Thyroid gland (tissue), 4 donors: ENCODE results near the gene LHFPL6. TPM values are rescaled to one million over a fixed set of nuclear protein-coding genes. Genes with fewer than 3 reads are reported as not detected.

Source experiments
- DNase-seq, 2 donors: peaks; one replicate each; pipeline ENCODE4 v3.0.0-alpha.2; 2019
- H3K27ac ChIP-seq, 3 donors: fragments of 200-600 bp; sonication (generic); 1 replicate in 2 of 3; 2 replicates in 1 of 3; pipeline ENCODE4 v1.5.1; 2016 to 2019; ENCODE audit warnings: mild to moderate bottlenecking in 1 of 3, moderate library complexity in 1 of 3
- H3K27me3 ChIP-seq: fragments of 200-600 bp; sonication (generic); one replicate; pipeline ENCODE4 v1.5.1; 2019
- H3K36me3 ChIP-seq, 2 donors: fragments of 200-600 bp; sonication (generic); one replicate each; pipeline ENCODE4 v1.5.1; 2016 to 2019
- H3K4me1 ChIP-seq, 2 donors: fragments of 200-600 bp; sonication (generic); one replicate each; pipeline ENCODE4 v1.5.1; 2017 to 2019
- H3K4me3 ChIP-seq, 3 donors: fragments of 200-600 bp; sonication (generic); replicated peaks in 1 of 3; 1 replicate in 2 of 3; 2 replicates in 1 of 3; pipeline ENCODE4 v1.5.1; 2016; ENCODE audit warnings: mild to moderate bottlenecking in 1 of 3
- H3K9me3 ChIP-seq: fragments of 200-600 bp; sonication (generic); one replicate; pipeline ENCODE4 v1.5.1; 2017
- CTCF ChIP-seq, 6 experiments: fragments of 200-600 bp in 3 of 6; fragments of 450-650 bp in 3 of 6; sonication (generic) in 3 of 6; IDR thresholded peaks; one replicate each; pipeline ENCODE4 v1.5.1; 2016 to 2019; ENCODE audit warnings: antibody characterized with exemption in 6 of 6, mild to moderate bottlenecking in 2 of 6, inconsistent platforms in 1 of 6, moderate library complexity in 1 of 6
- POLR2A ChIP-seq, 2 donors: fragments of 450-650 bp; IDR thresholded peaks; one replicate each; pipeline ENCODE4 v1.6.1; 2017; ENCODE audit warnings: antibody characterized with exemption in 2 of 2, mild to moderate bottlenecking in 2 of 2, moderate library complexity in 1 of 2
- WGBS, 2 donors: methylation state at CpG; one replicate each; pipeline ENCODE4 v1.1.5; 2017; 5-methylcytosine and 5-hydroxymethylcytosine counted together
- intact Hi-C: fragments of 100-400 bp; cut with DNase I; formaldehyde crosslinking; loops from one replicate; pipeline ENCODE4 v1.15.1; 2023
- total RNA-seq, 4 donors: library from RNA; depleted of rRNA; stranded (reverse); fragments of >200 nt; gene quantifications; one replicate each; pipeline ENCODE4 v1.2.3, GENCODE V29; 2016

LHFPL6 gene
- total RNA-seq, 4 donors from 2014 or later, result 23.6 to 86.3 (median 42.0) TPM

DNA sequence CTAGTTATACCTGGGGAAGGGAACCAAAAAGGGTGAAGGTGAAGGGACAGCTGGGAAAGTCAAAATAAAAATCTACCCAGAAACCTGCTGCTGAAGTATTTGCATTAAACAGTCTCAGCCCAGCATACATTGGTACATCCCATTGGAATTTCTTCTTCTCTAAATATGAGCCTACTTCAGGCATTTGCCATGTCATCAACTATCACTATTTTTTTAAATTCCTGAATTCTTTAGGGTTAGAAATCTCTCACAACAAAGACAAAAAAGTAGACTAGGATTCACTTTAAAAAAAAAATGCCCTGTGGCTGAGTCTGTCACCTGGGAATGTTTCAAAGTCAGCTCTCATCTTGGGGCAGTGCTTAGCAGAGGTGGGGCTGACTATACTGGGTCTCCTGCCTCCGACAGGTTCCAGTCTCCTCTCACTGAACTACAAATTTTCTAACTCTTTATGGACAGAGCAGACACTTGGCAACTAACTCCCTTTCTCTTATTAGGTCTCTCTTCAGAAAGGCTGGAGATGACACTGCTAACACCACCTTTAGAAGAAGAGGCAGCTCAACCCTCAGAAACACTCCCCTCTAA, 141.2 kb downstream of the LHFPL6 start:
- no peak for DNase-seq
- no peaks in the 10 kb centered on the region for H3K36me3 ChIP-seq
- TF ChIP-seq CTCF (IDR thresholded peaks at IDR 0.05), result no peak
- TF ChIP-seq POLR2A (IDR thresholded peaks at IDR 0.05), result no peak
- no peak overlapping the region for H3K27ac ChIP-seq
- intact Hi-C loops, result no loop called here
- no peak overlapping the region for H3K4me3 ChIP-seq
- no peaks in the 10 kb centered on the region for H3K9me3 ChIP-seq
- 71 to 75% methylated on average over 1 of the region's 1 CpG for WGBS, 2 donors
- no peaks in the 10 kb centered on the region for H3K27me3 ChIP-seq
- peaks cover 4 to 5% of the 10 kb centered on the region in 2 donors for H3K4me1 ChIP-seq

GRCh38 chr13:39457274-39457673, 145.7 kb downstream of the LHFPL6 start:
- H3K9me3 ChIP-seq, result no peaks in the 10 kb centered on the region
- no peak for TF ChIP-seq POLR2A (IDR thresholded peaks at IDR 0.05)
- no peak for TF ChIP-seq CTCF (IDR thresholded peaks at IDR 0.05)
- no peak overlapping the region for H3K27ac ChIP-seq
- H3K36me3 ChIP-seq, result no peaks in the 10 kb centered on the region
- H3K4me1 ChIP-seq, result peaks cover 2 to 10% of the 10 kb centered on the region in 2 donors
- intact Hi-C loops, result no loop called here
- no peak overlapping the region for H3K4me3 ChIP-seq
- WGBS, 2 donors, result 94 to 98% methylated on average over 1 of the region's 1 CpG
- DNase-seq, result no peak
- H3K27me3 ChIP-seq, result no peaks in the 10 kb centered on the region

DNA sequence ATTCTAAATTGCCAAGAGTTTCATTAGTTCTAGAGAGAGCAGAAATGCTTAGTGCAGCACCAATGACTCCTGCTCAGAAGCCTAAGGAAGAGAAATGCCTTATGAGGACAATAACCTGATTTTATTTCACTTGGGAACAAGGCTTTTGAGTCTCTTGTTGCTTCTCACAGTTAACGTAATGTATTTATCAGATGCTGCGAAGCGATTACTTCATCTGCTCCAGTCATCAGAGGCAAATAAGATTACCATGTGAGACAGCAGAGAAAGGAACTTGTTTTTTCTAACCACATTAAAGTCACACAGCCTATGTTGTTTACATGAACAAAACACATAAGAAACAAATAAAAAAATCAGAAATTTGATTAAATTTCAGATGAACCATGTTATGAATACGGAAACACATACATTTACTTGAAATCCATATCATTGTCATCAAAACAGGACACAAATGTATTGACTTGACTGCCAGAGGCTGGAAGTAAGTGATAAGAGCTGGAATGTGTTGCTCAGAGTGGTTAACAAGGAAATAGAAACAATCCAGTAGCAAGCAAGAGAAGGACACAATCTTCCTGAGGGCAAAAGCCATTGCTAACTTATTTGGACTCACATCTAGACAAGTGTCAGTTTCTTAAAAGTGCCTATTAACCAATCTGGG, 147.3 kb downstream of the LHFPL6 start:
- intact Hi-C loops, result no loop called here
- no peaks in the 10 kb centered on the region for H3K9me3 ChIP-seq
- H3K4me3 ChIP-seq, result no peak overlapping the region
- H3K4me1 ChIP-seq, result peaks cover 10 to 21% of the 10 kb centered on the region in 2 donors
- no peak overlapping the region for H3K27ac ChIP-seq
- no peak for DNase-seq
- no peaks in the 10 kb centered on the region for H3K36me3 ChIP-seq
- no peaks in the 10 kb centered on the region for H3K27me3 ChIP-seq
- TF ChIP-seq CTCF (IDR thresholded peaks at IDR 0.05) (no peak), POLR2A (IDR thresholded peaks at IDR 0.05) (no peak)
- WGBS, 2 donors, result 70 to 73% methylated on average over 4 of the region's 4 CpGs

GRCh38 chr13:39452834-39453233, 150.2 kb downstream of the LHFPL6 start:
- no peak overlapping the region for H3K27ac ChIP-seq
- intact Hi-C loops, result no loop called here
- no peak for TF ChIP-seq POLR2A (IDR thresholded peaks at IDR 0.05)
- no peak for TF ChIP-seq CTCF (IDR thresholded peaks at IDR 0.05)
- DNase-seq, result no peak
- H3K4me3 ChIP-seq, result no peak overlapping the region
- peaks cover 10 to 21% of the 10 kb centered on the region in 2 donors for H3K4me1 ChIP-seq
- no peaks in the 10 kb centered on the region for H3K36me3 ChIP-seq
- no peaks in the 10 kb centered on the region for H3K9me3 ChIP-seq
- H3K27me3 ChIP-seq, result no peaks in the 10 kb centered on the region
- WGBS, 2 donors, result 31 to 36% methylated on average over 1 of the region's 1 CpG

DNA sequence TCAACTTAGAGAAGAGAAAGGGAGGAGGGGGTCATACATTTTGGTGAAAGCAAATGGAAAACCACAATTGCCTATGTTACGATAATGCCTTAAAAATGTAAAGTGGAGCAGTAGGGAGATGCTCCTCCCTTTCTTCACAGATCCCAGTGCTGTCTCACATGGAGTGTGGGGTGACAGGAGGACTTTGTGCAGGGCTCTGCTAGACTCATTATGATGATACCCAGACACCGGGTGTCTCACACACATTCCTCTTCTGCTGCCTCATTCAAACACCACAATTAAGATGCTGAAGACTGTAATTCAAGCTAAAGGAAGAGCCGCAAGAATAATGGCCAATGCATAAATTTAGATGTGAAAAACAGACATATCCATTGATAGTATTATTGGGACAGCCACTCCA, 150.6 kb downstream of the LHFPL6 start:
- Histone ChIP-seq H3K27me3 (no peaks in the 10 kb centered on the region), H3K4me3 (no peak overlapping the region), H3K36me3 (no peaks in the 10 kb centered on the region), H3K27ac (peak overlapping the region in 1 of 3 donors; percentile 37), H3K4me1 (peaks cover 10 to 21% of the 10 kb centered on the region in 2 donors), H3K9me3 (no peaks in the 10 kb centered on the region)
- intact Hi-C loops, result no loop called here
- 93 to 96% methylated on average over 3 of the region's 3 CpGs for WGBS, 2 donors
- TF ChIP-seq CTCF (IDR thresholded peaks at IDR 0.05) (no peak), POLR2A (IDR thresholded peaks at IDR 0.05) (no peak)
- no peak for DNase-seq
